Activated CD4-positive, alpha-beta T cell treated with anti-CD3 and anti-CD28 coated beads, Interleukin-2, amount 50 U/mL, for 24 hours (primary cell): ENCODE results near the gene MAN1A1.

ENCODE experiments used
- DNase-seq, 2 donors: peaks; one replicate each; pipeline ENCODE4 v3.0.0-alpha.2; 2020; ENCODE audit warnings: low read depth in 1 of 2, low spot score in 1 of 2

MAN1A1 gene

DNA sequence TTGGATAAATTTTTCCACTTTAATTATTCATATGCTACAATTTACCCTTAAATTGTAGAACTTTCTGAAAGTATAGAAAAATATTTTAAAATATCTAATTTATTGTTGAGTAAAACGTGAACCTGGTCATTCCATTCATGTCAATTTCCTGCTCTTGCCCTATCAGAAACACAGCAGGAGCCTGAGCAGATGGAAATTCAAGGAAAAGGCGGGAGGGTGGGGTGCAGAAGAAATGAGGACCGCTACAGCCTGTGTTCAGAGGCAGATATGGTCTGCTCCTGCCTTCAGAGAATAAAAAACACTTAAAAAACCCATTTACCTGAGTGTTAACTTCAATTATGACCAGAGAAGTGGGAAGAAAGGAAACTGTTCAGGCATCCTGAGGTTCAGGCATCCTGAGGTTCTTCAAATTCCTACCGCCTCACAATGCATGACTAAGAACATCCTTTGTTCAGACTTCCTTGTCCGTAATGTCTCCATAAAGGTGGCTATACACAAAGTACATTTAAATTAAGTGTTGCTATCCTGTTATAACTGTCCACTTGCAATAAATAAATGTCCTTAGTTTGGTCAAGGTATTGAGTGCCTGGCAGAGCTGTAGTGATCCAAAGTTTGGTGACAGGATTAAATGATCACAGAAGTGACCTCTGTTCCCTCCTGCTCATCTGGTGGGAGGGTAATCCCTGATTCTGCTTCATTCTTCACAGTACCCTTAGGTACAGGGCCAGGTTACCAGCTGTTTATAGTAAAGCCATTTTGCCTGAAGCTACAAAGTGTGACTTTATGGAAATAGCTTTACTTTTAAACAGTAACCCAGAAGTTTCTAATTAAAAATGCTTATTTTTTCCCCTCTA is 109.1 kb downstream of the MAN1A1 start:
- no peak for DNase-seq

DNA sequence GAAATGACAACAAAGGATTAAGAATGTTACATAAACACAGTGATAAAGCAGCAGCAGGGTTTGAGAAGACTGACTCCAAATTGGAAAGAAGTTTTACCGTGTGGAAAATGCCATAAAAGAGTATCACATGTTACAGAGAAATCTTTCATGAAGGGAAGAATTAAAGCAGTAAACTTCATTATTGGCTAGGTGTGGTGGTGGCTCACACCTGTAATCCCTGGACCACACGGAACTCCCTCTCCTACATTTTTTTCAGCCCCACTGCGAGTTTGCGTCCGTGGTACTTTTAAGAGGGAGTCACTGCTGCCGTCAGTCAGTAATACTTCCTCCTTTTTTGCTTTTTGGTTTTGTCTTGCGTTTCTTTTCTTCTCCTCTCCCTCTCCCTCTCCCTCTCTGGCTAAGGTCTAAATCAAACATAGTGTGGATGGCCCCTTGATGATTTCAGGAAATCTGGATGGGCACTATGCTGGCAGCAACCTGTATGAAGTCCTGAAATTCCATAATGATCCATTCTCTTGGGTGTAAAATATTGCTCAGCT is 112.3 kb downstream of the MAN1A1 start:
- DNase-seq, result no peak

DNA sequence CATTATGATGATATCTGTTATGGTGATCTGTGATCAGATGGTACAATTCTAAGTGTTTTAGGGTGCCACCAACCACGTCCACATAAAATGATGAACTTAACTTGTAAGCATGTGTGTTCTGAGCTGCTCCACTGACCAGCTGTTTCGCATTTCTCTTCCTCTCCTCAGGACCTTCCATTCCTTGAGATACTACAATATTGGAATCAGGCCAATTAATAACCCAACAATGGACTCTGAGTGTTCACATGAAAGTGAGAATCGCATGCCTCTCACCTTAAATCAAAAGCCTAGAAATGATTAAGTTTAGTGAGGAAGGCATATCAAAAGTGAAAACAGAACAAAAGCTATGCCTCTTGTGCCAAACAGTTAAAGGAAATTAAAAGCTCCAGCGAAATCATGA is 114.6 kb downstream of the MAN1A1 start:
- no peak for DNase-seq

DNA sequence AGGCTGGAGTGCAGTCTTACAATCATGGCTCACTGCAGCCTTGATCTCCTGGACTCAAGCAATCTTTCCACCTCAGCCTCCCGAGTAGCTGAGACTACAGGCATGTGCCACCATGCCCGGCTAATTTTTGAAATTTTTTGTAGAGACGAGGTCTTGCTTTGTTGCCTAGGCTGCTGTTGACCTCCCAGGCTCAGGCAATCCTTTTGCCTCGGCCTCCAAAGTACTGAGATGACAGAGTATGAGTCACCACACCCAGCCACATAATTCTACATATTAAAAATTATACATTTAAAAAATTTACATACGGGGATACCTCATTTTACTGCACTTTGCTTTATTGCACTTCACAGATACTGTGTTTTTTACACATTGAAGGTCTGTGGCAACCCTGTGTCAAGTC is 115.1 kb downstream of the MAN1A1 start:
- no peak for DNase-seq

DNA sequence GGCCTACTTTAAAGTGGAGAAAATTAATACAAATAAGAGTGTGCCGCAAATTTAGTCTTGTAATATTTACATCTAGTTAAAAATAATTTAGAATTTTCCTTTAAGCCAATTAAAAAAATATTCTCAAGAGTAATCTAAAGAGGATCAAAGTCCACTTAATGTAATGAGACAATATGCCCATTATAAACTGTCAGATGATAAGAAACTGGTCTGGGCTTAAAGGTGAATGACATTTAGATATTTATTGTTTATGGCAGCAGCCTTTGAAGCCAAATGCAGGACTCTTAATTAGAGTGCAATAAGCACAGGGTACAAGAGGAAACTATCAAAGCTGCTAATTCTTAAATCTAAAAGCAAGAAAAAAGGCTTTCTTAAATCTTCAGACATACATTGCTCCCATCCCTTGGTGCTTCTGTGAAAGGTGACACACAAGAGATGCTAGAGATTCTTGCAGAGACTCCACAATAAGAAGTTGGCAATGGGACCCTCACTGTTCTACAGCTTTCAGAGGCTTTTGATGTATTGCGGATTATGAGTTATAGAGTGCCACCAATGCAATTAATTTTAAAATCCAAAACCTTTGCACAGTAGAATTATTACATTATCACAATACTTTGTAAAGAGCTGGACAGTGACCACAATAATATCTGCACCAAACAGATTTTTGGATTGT is 116.1 kb downstream of the MAN1A1 start:
- no peak for DNase-seq

DNA sequence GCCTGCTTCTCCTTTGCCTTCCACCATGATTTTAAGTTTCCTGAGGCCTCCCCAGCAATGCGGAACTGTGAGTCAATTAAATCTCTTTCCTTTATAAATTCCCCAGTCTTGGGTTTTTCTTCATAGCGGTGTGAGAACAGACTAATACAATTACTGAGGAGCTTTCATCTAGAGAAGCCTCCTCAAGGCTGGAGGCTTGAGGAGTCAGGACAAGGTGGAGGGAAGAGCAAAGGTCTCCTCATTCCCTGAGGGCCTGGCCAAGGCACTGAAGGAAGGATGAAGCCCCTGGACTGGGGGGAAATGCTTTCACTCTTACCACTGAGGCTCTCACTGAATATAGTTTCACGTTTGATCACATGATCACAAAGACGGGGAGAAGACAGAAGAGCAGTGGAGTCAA is 118.2 kb downstream of the MAN1A1 start:
- no peak for DNase-seq

DNA sequence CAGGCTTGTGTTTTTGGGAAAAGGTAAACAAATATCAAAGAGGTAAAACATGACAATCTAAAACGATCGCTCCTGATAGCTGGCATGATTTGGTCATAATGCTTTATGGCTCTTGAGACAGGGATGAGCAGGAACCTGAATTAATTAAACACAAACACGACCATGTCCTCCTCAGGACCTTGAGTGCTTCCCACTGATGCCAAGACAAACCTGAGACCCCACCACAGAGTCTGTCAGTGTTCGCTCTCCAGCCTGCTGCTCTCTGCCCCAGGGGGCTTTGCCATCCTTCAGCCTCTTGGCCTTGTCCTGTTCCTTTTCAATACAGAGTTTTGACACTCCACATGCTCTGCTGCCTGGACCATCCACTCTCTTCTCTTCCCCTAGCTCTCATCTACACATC is 119.4 kb downstream of the MAN1A1 start:
- DNase-seq, result no peak

DNA sequence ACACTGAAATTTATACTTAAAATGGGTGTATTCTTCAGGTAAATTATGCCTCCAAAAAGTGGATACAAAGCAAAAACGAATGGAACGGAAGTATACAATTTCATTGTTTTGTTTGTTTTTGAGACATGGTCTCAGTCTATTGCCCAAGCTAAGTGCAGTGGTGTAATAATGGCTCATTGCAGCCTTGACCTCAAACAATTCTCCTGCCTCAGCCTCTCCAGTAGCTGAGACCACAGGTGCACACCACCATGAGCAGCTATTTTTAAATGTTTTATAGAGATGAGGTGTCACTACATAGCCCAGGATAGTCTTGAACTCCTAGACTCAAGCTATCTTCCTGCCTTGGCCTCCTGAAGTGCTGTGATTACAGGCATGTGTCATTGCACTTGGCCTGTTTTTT is 122.2 kb downstream of the MAN1A1 start:
- DNase-seq, result no peak

DNA sequence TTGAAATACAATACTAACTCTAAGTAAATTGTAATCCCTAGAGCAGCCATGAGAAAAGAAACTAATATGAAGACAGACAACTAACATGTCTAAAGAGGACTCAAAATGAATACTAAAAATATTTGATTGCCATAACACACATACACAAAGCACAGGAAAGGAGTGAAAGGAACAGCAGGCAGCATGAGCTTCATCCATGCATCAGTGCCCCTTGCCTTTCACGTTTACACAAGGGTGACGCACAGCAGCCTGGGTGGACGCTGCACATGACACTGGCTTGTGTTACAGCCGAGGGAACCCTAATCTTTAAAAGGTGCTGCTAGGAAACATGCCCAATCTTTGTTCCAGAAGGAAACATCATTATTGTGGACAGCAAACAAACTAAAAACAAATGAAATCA is 123.5 kb downstream of the MAN1A1 start:
- DNase-seq, result no peak

DNA sequence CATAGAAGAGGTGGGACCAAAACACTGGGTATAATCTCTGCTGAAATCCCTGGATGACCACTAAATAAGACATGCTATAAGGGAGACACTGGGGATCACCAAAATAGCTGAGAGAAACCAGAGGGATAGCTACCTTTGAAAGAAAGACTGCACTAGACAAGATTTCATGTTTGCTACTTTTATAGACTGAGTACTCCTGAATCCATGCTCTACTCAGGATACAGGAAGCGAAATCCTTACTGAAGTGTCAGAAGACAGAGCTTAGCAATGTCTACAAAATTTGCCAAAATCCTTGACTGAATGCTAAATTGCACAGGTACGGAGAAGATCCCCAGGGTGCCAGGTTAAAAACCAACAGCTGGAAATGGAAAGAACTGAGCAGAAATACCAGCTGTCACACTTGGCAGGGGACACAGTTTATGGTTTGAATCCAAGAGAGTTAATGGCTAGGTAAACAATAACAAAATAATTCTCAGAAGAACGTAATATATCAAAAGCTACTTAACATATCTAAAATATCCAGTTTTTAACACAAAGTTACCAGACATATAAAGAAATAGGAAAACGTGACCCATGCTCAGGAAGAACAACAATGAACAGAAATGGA is 125.4 kb downstream of the MAN1A1 start:
- no peak for DNase-seq

DNA sequence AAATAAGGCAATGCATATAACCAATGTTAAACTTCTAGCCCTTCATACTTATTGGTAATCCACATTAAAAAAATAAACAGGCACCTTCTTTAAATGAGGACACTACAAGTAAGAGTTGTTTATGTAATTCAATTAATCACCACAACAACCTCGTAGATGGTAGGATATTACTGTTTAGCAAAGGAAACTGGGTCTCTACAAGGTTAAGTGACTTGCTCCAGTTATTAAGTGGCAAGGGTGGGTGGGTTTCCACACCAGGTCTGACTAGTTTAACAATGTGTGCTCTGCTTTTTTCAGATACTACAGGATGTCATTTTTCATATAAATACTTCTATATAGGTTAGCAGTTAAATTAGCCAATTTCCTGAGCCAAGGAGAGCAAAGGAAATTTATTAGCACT is 129.1 kb downstream of the MAN1A1 start:
- no peak for DNase-seq

DNA sequence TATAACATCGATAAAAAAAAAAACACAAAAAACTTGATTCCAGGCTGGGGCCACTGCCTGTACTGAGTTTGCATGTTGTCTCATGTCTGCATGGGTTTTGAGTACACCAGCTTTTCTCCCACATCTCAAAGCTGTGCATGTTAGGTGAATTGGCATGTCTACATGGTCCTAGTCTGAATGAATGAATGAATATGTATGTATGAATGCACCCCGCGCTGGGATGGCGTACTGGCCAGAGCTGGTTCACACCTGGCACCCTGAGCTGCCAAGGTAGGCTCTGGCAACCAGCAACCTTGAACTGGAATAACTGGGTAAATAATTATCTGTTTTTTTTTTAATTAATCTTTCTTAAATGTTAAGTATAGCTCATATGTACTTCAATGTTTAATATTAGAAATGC is 131.0 kb downstream of the MAN1A1 start:
- no peak for DNase-seq

DNA sequence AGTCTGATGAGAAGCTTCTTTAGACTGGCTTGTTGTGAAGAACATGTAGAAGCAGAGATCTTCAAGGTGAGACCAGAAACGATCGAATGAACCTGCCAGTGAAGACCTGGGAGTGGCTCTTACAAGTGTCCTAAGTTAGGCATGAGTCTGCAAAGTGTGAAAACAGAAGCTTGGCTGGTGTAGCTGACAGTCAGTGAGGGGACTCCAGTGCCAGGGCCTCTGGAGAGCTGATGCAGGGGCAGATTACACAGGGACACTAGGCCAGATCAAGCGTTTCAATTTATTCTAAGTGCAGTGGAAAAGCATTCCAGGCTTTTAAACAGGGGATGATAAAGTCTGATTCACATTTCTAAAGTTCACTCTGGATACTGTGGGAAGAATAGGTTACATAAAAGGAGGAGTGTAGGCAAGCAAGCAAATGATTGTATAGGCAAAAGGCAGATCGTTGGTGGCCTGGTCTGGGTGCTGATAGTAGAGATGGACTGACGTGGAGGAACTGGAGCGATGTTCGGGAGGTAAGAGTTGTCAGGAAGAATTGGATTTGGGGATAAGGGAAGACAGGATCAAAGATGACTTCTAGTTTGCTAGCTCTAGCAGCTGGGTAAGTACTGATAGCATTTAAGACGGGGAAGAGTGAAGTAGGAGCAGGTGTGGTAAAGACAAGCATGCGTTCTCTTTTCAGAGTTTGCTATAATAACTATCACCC is 133.5 kb downstream of the MAN1A1 start:
- no peak for DNase-seq

DNA sequence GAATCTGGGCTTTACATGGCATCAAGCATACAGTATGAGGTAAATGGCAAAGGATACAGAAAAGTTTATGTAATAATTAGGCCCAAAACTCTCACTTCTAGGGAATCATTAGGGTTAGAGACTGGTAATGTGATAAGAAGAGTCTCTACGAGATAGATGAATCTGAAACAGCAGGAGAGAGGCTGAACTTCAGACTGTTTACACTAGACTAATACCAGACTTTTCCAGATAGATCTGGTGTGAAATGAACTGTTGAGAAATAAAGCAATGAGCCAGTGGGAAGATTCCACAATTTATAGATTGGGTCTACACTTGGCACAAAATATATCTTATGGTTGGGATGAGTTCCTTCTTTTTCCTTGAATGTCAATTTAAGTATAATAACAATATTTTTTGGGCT is 134.3 kb downstream of the MAN1A1 start:
- DNase-seq, result no peak

DNA sequence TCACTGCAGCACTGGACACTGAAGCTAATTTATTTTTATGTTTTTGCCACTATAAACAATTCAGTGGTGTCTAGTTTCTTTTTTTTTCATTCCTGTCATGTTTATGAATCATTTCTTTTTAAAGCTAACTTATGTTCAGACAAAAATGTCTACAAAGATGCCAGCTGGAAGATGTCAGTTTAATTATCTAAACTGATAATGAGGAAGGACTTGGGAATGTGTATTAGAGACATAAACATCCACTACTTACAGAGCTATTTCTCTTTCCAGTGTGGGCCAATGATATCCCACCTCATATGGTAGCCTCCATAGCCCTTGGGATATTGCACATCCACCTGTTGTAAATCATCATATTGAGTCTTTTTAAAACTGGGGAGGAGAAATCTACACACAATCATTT is 139.0 kb downstream of the MAN1A1 start:
- no peak for DNase-seq

DNA sequence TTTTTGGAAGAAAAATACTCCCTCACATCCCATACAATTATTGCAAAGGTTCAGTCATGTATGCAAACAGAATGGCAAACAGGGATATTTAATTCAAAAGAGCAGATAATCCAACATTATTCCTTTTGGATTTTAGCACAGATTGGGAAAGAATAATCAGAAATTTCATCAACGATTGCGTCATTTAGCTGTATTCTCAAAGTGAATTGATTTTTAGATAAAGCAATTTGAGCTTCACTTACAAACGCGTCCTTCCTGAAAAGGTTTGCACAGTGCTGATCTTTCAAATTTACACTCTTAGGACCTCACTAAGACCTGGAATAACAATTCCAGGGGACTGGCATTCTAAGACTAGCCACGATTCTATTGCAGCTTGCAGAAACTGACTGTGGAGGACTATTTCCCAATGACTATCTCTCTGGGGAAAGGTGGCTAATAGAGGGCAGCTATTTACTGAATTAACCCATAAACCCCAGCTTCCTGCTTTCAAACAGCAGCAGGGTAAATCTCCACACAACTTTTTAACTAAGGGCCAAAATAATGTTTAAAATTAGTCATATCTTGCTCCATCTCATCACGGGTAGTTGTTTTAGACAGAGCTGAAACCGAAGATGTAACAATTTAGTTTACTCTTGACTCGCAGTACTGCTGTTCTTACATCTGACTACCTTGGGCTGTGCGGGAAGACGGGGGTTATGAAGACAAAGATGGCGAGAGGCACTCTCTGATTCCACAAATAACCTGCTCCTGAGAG is 139.9 kb downstream of the MAN1A1 start:
- DNase-seq, result no peak

DNA sequence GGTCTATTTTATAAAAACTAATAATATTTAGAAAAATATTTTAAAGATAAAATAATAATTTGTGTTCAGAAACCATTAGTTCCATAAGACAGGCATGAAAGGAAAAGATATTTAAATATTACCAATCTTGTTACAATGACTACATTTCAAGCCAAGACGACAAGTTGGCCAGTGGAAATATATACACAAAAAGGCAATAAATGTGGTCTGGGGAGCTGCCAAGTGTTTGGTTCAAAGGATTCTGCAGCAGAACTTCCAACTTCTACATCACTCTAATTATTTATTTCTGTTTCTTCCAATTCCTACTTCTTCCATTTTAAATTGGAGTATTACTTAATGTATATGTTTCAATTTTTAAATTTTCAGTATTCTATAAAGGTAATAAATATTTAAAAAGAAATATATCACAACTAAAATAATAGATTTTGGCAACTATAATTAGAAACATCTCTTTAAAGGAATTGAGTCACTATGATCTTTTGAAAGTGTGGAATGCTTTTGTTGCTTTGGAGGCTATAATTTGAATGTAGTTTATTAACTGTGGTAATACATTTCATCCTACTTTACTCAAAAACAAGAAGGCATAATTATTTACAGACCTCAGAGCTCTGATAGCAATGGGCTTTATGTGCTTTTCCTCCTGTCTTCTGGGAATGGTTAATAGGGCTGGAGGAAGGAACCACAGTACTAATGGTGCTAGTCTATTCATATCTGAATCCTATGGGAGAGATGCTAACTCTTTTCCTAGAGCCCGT is 141.4 kb downstream of the MAN1A1 start:
- no peak for DNase-seq

DNA sequence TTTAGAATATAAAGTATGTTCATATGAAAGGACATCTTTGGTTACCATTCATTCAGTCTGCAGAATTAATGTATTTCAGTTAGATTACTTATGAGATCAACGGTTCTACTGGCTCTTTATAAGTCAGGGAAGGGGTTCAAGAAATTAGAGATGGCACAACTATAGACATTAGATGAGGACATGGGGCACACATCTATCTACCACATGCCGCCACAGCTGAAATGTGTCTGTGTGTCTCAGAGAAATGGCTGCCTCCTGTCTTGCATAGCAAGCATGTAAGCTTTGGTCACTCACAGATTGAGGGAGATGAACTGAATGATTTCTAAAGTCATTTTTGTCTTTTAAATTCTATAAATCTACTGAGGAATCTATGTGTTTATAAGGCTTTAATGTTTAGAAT is 142.2 kb downstream of the MAN1A1 start:
- no peak for DNase-seq

DNA sequence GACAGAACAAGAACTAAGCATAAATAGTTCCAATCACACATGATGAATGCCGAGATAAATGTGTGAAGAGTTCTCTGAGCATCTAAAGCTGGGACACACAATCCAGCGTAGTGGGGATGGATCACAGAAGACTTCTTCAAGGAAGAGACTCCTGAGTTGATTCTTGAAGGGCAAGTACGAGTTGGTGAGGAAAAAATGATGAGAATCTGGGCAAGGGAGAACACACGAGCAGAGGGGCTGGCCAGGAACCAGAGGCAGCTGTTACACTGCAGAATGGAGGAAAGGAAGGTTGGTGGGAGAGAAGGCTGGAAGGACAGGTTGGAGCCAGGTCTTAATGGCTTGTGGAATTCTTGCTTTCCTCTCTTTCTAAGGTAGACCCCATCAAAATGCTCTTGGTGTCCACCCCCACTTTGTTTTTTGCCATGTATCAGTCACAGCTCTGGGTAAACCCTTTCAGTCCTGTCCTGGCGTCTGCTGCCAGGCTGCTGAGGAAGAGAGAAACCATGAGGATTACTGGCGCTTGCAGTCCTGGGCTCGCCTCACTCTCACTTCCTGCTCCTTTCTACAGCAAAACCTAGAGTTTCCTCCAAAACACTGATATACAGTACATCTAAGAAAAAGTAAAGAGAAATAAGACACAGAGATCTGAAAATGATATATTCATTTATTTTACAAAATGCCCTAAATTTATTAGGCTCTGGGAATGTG is 143.5 kb downstream of the MAN1A1 start:
- no peak for DNase-seq
